Measurements from ENCODE around the gene CTBP2. TPM values are rescaled to one million over a fixed set of nuclear protein-coding genes. Genes with fewer than 3 reads are reported as not detected.

CTBP2 gene
- total RNA-seq, 1 experiment from 2014 or later, result 97.2 TPM

- no peak for DNase-seq
- Mint-ChIP-seq H3K36me3 (ENCODE audit: insufficient read depth, unreplicated experiment) (no peaks in the 10 kb centered on the region), H3K27me3 (ENCODE audit: insufficient read depth, unreplicated experiment) (no peaks in the 10 kb centered on the region), H3K4me1 (ENCODE audit: low read depth, unreplicated experiment) (no peaks in the 10 kb centered on the region), H3K27ac (ENCODE audit: unreplicated experiment) (no peak overlapping the region), H3K4me3 (ENCODE audit: unreplicated experiment) (no peak overlapping the region), H3K9me3 (ENCODE audit: unreplicated experiment) (peaks cover 8% of the 10 kb centered on the region)
- TF ChIP-seq, protein P1, sequence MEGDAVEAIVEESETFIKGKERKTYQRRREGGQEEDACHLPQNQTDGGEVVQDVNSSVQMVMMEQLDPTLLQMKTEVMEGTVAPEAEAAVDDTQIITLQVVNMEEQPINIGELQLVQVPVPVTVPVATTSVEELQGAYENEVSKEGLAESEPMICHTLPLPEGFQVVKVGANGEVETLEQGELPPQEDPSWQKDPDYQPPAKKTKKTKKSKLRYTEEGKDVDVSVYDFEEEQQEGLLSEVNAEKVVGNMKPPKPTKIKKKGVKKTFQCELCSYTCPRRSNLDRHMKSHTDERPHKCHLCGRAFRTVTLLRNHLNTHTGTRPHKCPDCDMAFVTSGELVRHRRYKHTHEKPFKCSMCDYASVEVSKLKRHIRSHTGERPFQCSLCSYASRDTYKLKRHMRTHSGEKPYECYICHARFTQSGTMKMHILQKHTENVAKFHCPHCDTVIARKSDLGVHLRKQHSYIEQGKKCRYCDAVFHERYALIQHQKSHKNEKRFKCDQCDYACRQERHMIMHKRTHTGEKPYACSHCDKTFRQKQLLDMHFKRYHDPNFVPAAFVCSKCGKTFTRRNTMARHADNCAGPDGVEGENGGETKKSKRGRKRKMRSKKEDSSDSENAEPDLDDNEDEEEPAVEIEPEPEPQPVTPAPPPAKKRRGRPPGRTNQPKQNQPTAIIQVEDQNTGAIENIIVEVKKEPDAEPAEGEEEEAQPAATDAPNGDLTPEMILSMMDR (IDR thresholded peaks at IDR 0.05; ENCODE audit: insufficient read depth in 1 of 2, low read depth in 1 of 2, low read length in 1 of 2, severe bottlenecking in 1 of 2, unreplicated experiment in 1 of 2), result no peak
- H3K4me1 ChIP-seq, result no peaks in the 10 kb centered on the region; the same call in 1 of the 2 replicates
- intact Hi-C loops (cut with micrococcal nuclease; ENCODE audit: unreplicated experiment), result no loop called here
- CTCF ChIA-PET, result no interaction called here
- no peaks in the 10 kb centered on the region for H3K36me3 ChIP-seq (ENCODE audit: control insufficient read depth, insufficient read depth, low read length)
- no peaks in the 10 kb centered on the region for H3K27me3 ChIP-seq (replicated peaks; ENCODE audit: control insufficient read depth, insufficient read depth, low read length)
- no peak overlapping the region for H3K4me3 ChIP-seq (ENCODE audit: low read depth, low read length)
- POLR2A ChIA-PET, result no interaction called here
- no TSS peak for BruUV-seq (replicated peaks)
- H3K9me3 ChIP-seq, result no peaks in the 10 kb centered on the region
These were observed 48.6 kb upstream of the CTBP2 start for GRCh38 chr10:125208854-125209565.

DNA sequence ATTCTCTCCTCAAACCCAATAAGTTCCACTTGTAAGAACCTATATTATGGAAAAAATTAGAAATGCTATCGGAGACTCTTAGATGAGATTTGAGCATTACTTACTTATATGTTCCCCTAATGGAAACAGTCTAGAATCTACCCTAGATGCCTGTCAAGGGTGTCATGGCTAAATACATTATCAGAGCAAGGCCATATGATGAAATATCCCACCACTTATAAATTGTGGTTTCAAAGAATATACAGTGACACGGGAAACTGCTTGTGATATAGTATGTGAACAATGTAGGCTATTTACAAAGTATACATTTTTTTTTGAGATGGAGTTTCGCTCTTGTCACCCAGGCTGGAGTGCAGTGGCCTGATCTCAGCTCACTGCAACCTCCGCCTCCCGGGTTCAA is 46.3 kb upstream of the CTBP2 start:
- Histone ChIP-seq H3K36me3 (ENCODE audit: control insufficient read depth, insufficient read depth, low read length) (no peaks in the 10 kb centered on the region), H3K9me3 (no peaks in the 10 kb centered on the region), H3K4me3 (ENCODE audit: low read depth, low read length) (no peak overlapping the region), H3K4me1 (no peaks in the 10 kb centered on the region; the same call in 1 of the 2 replicates), H3K27me3 (replicated peaks; ENCODE audit: control insufficient read depth, insufficient read depth, low read length) (no peaks in the 10 kb centered on the region)
- BruUV-seq (replicated peaks), result no TSS peak
- no peaks in the 10 kb centered on the region for H3K4me1 Mint-ChIP-seq (ENCODE audit: low read depth, unreplicated experiment)
- no peak overlapping the region for H3K4me3 Mint-ChIP-seq (ENCODE audit: unreplicated experiment)
- H3K27ac Mint-ChIP-seq (ENCODE audit: unreplicated experiment), result no peak overlapping the region
- no peak for DNase-seq
- intact Hi-C loops (cut with micrococcal nuclease; ENCODE audit: unreplicated experiment), result no loop called here
- H3K36me3 Mint-ChIP-seq (ENCODE audit: insufficient read depth, unreplicated experiment), result no peaks in the 10 kb centered on the region
- POLR2A ChIA-PET, result no interaction called here
- peaks cover 8% of the 10 kb centered on the region for H3K9me3 Mint-ChIP-seq (ENCODE audit: unreplicated experiment)
- TF ChIP-seq, protein P1 (IDR thresholded peaks at IDR 0.05; ENCODE audit: insufficient read depth in 1 of 2, low read depth in 1 of 2, low read length in 1 of 2, severe bottlenecking in 1 of 2, unreplicated experiment in 1 of 2), result no peak
- CTCF ChIA-PET, result no interaction called here
- H3K27me3 Mint-ChIP-seq (ENCODE audit: insufficient read depth, unreplicated experiment), result no peaks in the 10 kb centered on the region

DNA sequence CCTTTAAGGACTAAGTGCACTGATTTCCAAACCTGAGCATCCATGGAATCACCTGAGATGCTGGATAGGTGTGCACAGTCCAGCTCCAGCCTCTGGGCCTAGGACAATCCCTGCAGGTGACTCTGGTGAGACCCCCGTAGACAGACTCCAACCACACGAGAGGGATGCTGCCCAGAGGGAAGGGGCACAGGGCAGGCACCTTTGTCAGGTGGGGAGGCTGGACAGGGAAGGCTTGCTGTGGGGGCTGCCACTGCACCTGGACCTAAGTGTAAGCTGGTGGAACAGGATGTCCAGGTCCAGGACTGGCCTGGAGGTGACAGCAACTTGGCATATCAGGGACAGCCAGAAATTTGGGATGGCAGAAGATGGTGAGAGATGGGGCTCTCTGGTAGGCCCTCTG is 45.1 kb upstream of the CTBP2 start:
- DNase-seq, result no peak
- no peaks in the 10 kb centered on the region for H3K9me3 ChIP-seq
- H3K4me3 ChIP-seq (ENCODE audit: low read depth, low read length), result no peak overlapping the region
- Mint-ChIP-seq H3K4me1 (ENCODE audit: low read depth, unreplicated experiment) (no peaks in the 10 kb centered on the region), H3K36me3 (ENCODE audit: insufficient read depth, unreplicated experiment) (no peaks in the 10 kb centered on the region), H3K27me3 (ENCODE audit: insufficient read depth, unreplicated experiment) (no peaks in the 10 kb centered on the region), H3K27ac (ENCODE audit: unreplicated experiment) (no peak overlapping the region), H3K4me3 (ENCODE audit: unreplicated experiment) (no peak overlapping the region), H3K9me3 (ENCODE audit: unreplicated experiment) (no peaks in the 10 kb centered on the region)
- BruUV-seq (replicated peaks), result no TSS peak
- CTCF ChIA-PET, result no interaction called here
- POLR2A ChIA-PET, result no interaction called here
- intact Hi-C loops (cut with micrococcal nuclease; ENCODE audit: unreplicated experiment), result no loop called here
- no peaks in the 10 kb centered on the region for H3K27me3 ChIP-seq (replicated peaks; ENCODE audit: control insufficient read depth, insufficient read depth, low read length)
- H3K4me1 ChIP-seq, result no peaks in the 10 kb centered on the region; the same call in 1 of the 2 replicates
- TF ChIP-seq, protein P1 (IDR thresholded peaks at IDR 0.05; ENCODE audit: insufficient read depth in 1 of 2, low read depth in 1 of 2, low read length in 1 of 2, severe bottlenecking in 1 of 2, unreplicated experiment in 1 of 2), result no peak
- no peaks in the 10 kb centered on the region for H3K36me3 ChIP-seq (ENCODE audit: control insufficient read depth, insufficient read depth, low read length)
